HepG2 (cell line): ENCODE results near the gene GTF2I. TPM values are rescaled to one million over a fixed set of nuclear protein-coding genes. Genes with fewer than 3 reads are reported as not detected.

Experiments
- ARID3A ChIP-seq: IDR thresholded peaks from 2 replicates; pipeline ENCODE4 v1.6.1; 2012; ENCODE audit warnings: low read depth, low read length, improper control_type of control experiment
- DR1 ChIP-seq: sonication (generic); formaldehyde crosslinking; IDR thresholded peaks from 2 replicates; pipeline ENCODE4 v1.8.0; 2021; ENCODE audit warnings: mild to moderate bottlenecking, missing genetic modification reagents, inconsistent platforms
- GMEB1 ChIP-seq: sonication (generic); formaldehyde crosslinking; IDR thresholded peaks from 2 replicates; pipeline ENCODE4 v1.5.1; 2020; ENCODE audit warnings: missing genetic modification reagents, mild to moderate bottlenecking, borderline replicate concordance
- IRF2 ChIP-seq: IDR thresholded peaks from 2 replicates; pipeline ENCODE4 v1.6.1; 2018; ENCODE audit warnings: missing genetic modification reagents, missing compliant biosample characterization
- LRRFIP1 ChIP-seq: sonication (generic); formaldehyde crosslinking; conservative IDR thresholded peaks from 2 replicates; pipeline ENCODE4 v1.4.0; 2020; ENCODE audit warnings: missing genetic modification reagents
- NONO ChIP-seq, 2 experiments: fragments of 450-650 bp in 1 of 2; sonication (generic) in 1 of 2; formaldehyde crosslinking in 1 of 2; IDR thresholded peaks in 1 of 2; conservative IDR thresholded peaks in 1 of 2; 2 replicates each; pipeline versions ENCODE4 v1.6.1 to v1.8.0; 2017 to 2022; ENCODE audit warnings: mild to moderate bottlenecking in 1 of 2, missing genetic modification reagents in 1 of 2, moderate library complexity in 1 of 2
- RFX1 ChIP-seq: fragments of 450-650 bp; IDR thresholded peaks from 2 replicates; pipeline ENCODE4 v1.6.1; 2017
- SATB2 ChIP-seq: sonication (generic); formaldehyde crosslinking; IDR thresholded peaks from 2 replicates; pipeline ENCODE4 v1.5.0; 2020; ENCODE audit warnings: missing genetic modification reagents
- SETDB1 ChIP-seq: sonication (generic); formaldehyde crosslinking; IDR thresholded peaks from 2 replicates; pipeline ENCODE4 v1.5.1; 2020; ENCODE audit warnings: missing genetic modification reagents, mild to moderate bottlenecking, borderline replicate concordance
- TAF1 ChIP-seq: sonication (generic); formaldehyde crosslinking; IDR thresholded peaks from 2 replicates; pipeline ENCODE4 v1.4.0; 2020; ENCODE audit warnings: missing genetic modification reagents
- TRAFD1 ChIP-seq: sonication (generic); formaldehyde crosslinking; IDR thresholded peaks from 2 replicates; pipeline ENCODE4 v1.5.1; 2020; ENCODE audit warnings: missing genetic modification reagents, mild to moderate bottlenecking, borderline replicate concordance
- U2AF1 ChIP-seq: fragments of 200-400 bp; formaldehyde crosslinking; optimal IDR thresholded peaks from 2 replicates; pipeline ENCODE3; 2017; ENCODE audit warnings: mild to moderate bottlenecking, low read depth, low read length
- ZNF557 ChIP-seq: sonication (generic); formaldehyde crosslinking; IDR thresholded peaks from 2 replicates; pipeline ENCODE4 v1.4.0; 2020; ENCODE audit warnings: missing genetic modification reagents
- ZNF576 ChIP-seq: sonication (generic); formaldehyde crosslinking; IDR thresholded peaks from 2 replicates; pipeline ENCODE4 v1.4.0; 2020; ENCODE audit warnings: mild to moderate bottlenecking, missing genetic modification reagents
- ZNF597 ChIP-seq: sonication (generic); formaldehyde crosslinking; IDR thresholded peaks from 2 replicates; pipeline ENCODE4 v1.5.0; 2020; ENCODE audit warnings: missing genetic modification reagents
- ZNF777 ChIP-seq: sonication (generic); formaldehyde crosslinking; IDR thresholded peaks from 2 replicates; pipeline ENCODE4 v1.4.0; 2020; ENCODE audit warnings: missing genetic modification reagents
- polyA plus RNA-seq, 8 experiments: library from polyadenylated mRNA; depleted of rRNA in 3 of 8; stranded (reverse) in 7 of 8; unstranded in 1 of 8; fragments of >200 nt; fragmentation: Illumina TruSeq in 4 of 8; extraction: Trizol in 4 of 8; gene quantifications; 2 replicates each; pipeline versions ENCODE4 v1.2.1 to v1.2.3, GENCODE V29; 2011 to 2016; ENCODE audit warnings: low read depth in 4 of 8, missing spikeins in 1 of 8, mixed read lengths in 1 of 8; ENCODE audit not compliant: insufficient read depth in 1 of 8
- total RNA-seq, 5 experiments: library from RNA; depleted of rRNA; stranded (reverse); fragments of >200 nt; fragmentation: Illumina TruSeq; extraction: Trizol; gene quantifications; 2 replicates each; pipeline ENCODE4 v1.2.3, GENCODE V29; 2016; ENCODE audit warnings: low read depth in 1 of 5

Gene GTF2I
- total and polyA plus RNA-seq, 2 of the 13 experiments (the other 11 are each of a cell fraction or from before 2014, with no cell fraction given): 74.6 to 125 TPM

GRCh38 chr7:74656837-74657691 lies 454 bp upstream of the GTF2I start (continued):
- TF ChIP-seq NONO (IDR thresholded peaks at IDR 0.05) (no peak), NONO (CRISPR knock-in tag; conservative IDR thresholded peaks at IDR 0.05) (peak; percentile 81; the same call in 1 of the 2 replicates), LRRFIP1 (0 out of 2 replicates have a peak, but pooled peaks have one; percentile 34), ZNF777 (no peak), IRF2 (CRISPR knock-in tag) (peak; percentile 81), RFX1 (no peak), ZNF557 (CRISPR knock-in tag) (no peak), SETDB1 (CRISPR knock-in tag) (no peak), GMEB1 (peak; percentile 67), TRAFD1 (CRISPR knock-in tag) (no peak), TAF1 (CRISPR knock-in tag) (peak; percentile 99), U2AF1 (no peak), ZNF597 (CRISPR knock-in tag) (no peak), ARID3A (no peak), DR1 (CRISPR knock-in tag) (peak; percentile 48; the same call in 1 of the 2 replicates), ZNF576 (CRISPR knock-in tag) (no peak), SATB2 (CRISPR knock-in tag) (no peak)
